ENCODE measurements around the gene PARD6B.
"Not testable (repeated sequence)": the region's sequence is repeated elsewhere in the genome, so short reads cannot be mapped to it uniquely, and the experiment has no call there.

The PARD6B gene

DNA sequence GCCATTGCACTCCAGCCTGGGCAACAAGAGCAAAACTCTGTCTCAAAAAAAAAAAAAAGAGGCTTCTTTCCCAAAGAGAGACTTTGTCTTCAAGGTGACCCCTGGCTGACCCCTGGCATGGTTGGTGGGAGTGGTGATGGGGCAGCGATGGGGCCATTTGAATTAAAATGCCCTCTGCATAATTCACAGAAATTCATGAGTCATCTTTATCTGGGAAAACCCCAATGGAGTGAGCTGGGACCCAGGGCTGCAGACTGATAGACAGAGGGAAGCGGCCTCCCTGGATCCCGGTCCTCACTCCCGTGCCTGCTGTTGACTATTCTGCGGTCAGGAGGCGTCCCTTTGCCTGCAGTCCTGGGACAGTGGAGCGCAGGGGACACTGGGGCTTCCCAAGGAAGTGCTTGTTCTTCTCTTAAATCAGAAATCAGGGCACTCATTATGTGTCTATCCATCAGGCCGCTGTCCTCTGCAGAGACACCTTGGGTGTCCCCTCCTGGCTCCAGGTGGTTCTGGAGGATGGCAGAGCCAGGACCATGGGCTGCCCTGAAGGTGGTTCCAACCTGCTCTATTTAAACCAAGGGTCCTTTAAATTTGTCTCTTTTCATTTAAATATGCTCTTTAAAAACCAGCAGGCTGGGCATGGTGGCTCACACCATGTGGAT is 40.2 kb downstream of the PARD6B start:
- not testable (repeated sequence) for H3K4me3 ChIP-seq (ENCODE audit: low read length); H3K27ac ChIP-seq (ENCODE audit: low read length); H3K4me1 ChIP-seq (ENCODE audit: control insufficient read depth, low read depth, low read length); H3K9me3 ChIP-seq (ENCODE audit: control insufficient read depth, low read depth, low read length); H3K36me3 ChIP-seq (ENCODE audit: control insufficient read depth, low read depth, low read length); H3K27me3 ChIP-seq (ENCODE audit: control insufficient read depth, insufficient read depth, low read length); H3K9ac ChIP-seq (ENCODE audit: low read length)

GRCh38 chr20:50772420-50773185 is 41.2 kb downstream of the PARD6B start:
- Histone ChIP-seq H3K27ac (ENCODE audit: low read length) (no peak overlapping the region), H3K4me3 (ENCODE audit: low read length) (no peak overlapping the region), H3K9ac (ENCODE audit: low read length) (no peak overlapping the region), H3K9me3 (ENCODE audit: control insufficient read depth, low read depth, low read length) (no peaks in the 10 kb centered on the region), H3K4me1 (ENCODE audit: control insufficient read depth, low read depth, low read length) (no peaks in the 10 kb centered on the region), H3K36me3 (ENCODE audit: control insufficient read depth, low read depth, low read length) (no peaks in the 10 kb centered on the region), H3K27me3 (ENCODE audit: control insufficient read depth, insufficient read depth, low read length) (no peaks in the 10 kb centered on the region)

GRCh38 chr20:50774515-50774914 is 43.1 kb downstream of the PARD6B start:
- H3K9me3 ChIP-seq (ENCODE audit: control insufficient read depth, low read depth, low read length): no peaks in the 10 kb centered on the region
- H3K27ac ChIP-seq (ENCODE audit: low read length): no peak overlapping the region
- H3K9ac ChIP-seq (ENCODE audit: low read length): no peak overlapping the region
- no peak overlapping the region for H3K4me3 ChIP-seq (ENCODE audit: low read length)
- H3K4me1 ChIP-seq (ENCODE audit: control insufficient read depth, low read depth, low read length): no peaks in the 10 kb centered on the region
- H3K27me3 ChIP-seq (ENCODE audit: control insufficient read depth, insufficient read depth, low read length): no peaks in the 10 kb centered on the region
- no peaks in the 10 kb centered on the region for H3K36me3 ChIP-seq (ENCODE audit: control insufficient read depth, low read depth, low read length)

GRCh38 chr20:50776122-50776817 is 44.9 kb downstream of the PARD6B start:
- Histone ChIP-seq H3K4me3 (ENCODE audit: low read length) (no peak overlapping the region), H3K27ac (ENCODE audit: low read length) (no peak overlapping the region), H3K9me3 (ENCODE audit: control insufficient read depth, low read depth, low read length) (no peaks in the 10 kb centered on the region), H3K36me3 (ENCODE audit: control insufficient read depth, low read depth, low read length) (no peaks in the 10 kb centered on the region), H3K4me1 (ENCODE audit: control insufficient read depth, low read depth, low read length) (no peaks in the 10 kb centered on the region), H3K27me3 (ENCODE audit: control insufficient read depth, insufficient read depth, low read length) (no peaks in the 10 kb centered on the region), H3K9ac (ENCODE audit: low read length) (no peak overlapping the region)

- Histone ChIP-seq H3K36me3 (ENCODE audit: control insufficient read depth, low read depth, low read length) (no peaks in the 10 kb centered on the region), H3K9ac (ENCODE audit: low read length) (no peak overlapping the region), H3K27ac (ENCODE audit: low read length) (no peak overlapping the region), H3K27me3 (ENCODE audit: control insufficient read depth, insufficient read depth, low read length) (no peaks in the 10 kb centered on the region), H3K4me3 (ENCODE audit: low read length) (no peak overlapping the region), H3K4me1 (ENCODE audit: control insufficient read depth, low read depth, low read length) (no peaks in the 10 kb centered on the region), H3K9me3 (ENCODE audit: control insufficient read depth, low read depth, low read length) (no peaks in the 10 kb centered on the region)
Observed at GRCh38 chr20:50777373-50777772, 46.0 kb downstream of the PARD6B start.

DNA sequence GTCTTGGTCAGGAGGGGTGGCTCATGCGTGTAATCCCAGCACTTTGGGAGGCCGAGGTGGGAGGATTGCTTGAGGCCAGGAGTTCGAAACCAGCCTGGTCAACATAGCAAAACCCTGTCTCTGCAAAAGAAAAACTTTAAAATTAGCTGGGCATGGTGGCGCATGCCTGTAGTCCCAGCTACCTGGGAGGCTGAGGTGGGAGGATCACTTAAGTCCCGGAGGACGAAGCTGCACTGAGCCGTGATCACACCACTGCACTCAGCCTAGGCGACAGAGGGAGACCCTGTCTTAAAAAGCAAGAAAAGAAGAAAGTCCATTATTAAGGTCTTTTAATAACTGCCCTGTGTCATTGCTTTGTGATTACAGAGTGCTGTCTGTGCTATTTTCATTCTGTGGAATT is 47.6 kb downstream of the PARD6B start:
- not testable (repeated sequence) for H3K36me3 ChIP-seq (ENCODE audit: control insufficient read depth, low read depth, low read length); H3K4me3 ChIP-seq (ENCODE audit: low read length); H3K27me3 ChIP-seq (ENCODE audit: control insufficient read depth, insufficient read depth, low read length); H3K27ac ChIP-seq (ENCODE audit: low read length); H3K9ac ChIP-seq (ENCODE audit: low read length); H3K9me3 ChIP-seq (ENCODE audit: control insufficient read depth, low read depth, low read length); H3K4me1 ChIP-seq (ENCODE audit: control insufficient read depth, low read depth, low read length)

DNA sequence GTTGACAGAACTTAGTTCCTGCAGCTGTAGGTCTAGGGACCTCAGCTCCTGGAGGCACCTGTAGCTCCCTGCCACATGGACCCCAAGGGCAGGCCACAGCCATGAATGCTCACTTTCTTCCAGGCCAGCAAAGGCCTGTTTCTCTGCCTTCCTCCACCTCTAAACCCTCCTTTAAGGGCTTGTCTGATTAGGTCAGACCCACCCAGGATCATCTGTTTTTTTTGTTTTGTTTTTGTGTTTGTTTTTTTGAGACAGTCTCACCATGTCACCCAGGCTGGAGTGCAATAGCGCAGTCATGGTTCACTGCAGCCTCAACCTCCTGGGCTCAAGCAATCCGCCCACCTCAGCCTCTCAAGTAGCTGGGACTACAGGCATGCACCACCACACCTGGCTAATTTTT is 52.0 kb downstream of the PARD6B start:
- Histone ChIP-seq H3K4me1 (ENCODE audit: control insufficient read depth, low read depth, low read length) (no peaks in the 10 kb centered on the region), H3K9me3 (ENCODE audit: control insufficient read depth, low read depth, low read length) (no peaks in the 10 kb centered on the region), H3K9ac (ENCODE audit: low read length) (no peak overlapping the region), H3K4me3 (ENCODE audit: low read length) (no peak overlapping the region), H3K27ac (ENCODE audit: low read length) (no peak overlapping the region), H3K36me3 (ENCODE audit: control insufficient read depth, low read depth, low read length) (no peaks in the 10 kb centered on the region), H3K27me3 (ENCODE audit: control insufficient read depth, insufficient read depth, low read length) (no peaks in the 10 kb centered on the region)

- Histone ChIP-seq H3K27ac (ENCODE audit: low read length) (no peak overlapping the region), H3K4me1 (ENCODE audit: control insufficient read depth, low read depth, low read length) (no peaks in the 10 kb centered on the region), H3K4me3 (ENCODE audit: low read length) (no peak overlapping the region), H3K27me3 (ENCODE audit: control insufficient read depth, insufficient read depth, low read length) (no peaks in the 10 kb centered on the region), H3K9ac (ENCODE audit: low read length) (no peak overlapping the region), H3K9me3 (ENCODE audit: control insufficient read depth, low read depth, low read length) (no peaks in the 10 kb centered on the region), H3K36me3 (ENCODE audit: control insufficient read depth, low read depth, low read length) (no peaks in the 10 kb centered on the region)
Observed at GRCh38 chr20:50783903-50784302, 52.5 kb downstream of the PARD6B start.

GRCh38 chr20:50784464-50784863 is 53.1 kb downstream of the PARD6B start:
- H3K36me3 ChIP-seq (ENCODE audit: control insufficient read depth, low read depth, low read length): no peaks in the 10 kb centered on the region
- H3K9me3 ChIP-seq (ENCODE audit: control insufficient read depth, low read depth, low read length): no peaks in the 10 kb centered on the region
- no peak overlapping the region for H3K9ac ChIP-seq (ENCODE audit: low read length)
- no peak overlapping the region for H3K4me3 ChIP-seq (ENCODE audit: low read length)
- H3K27ac ChIP-seq (ENCODE audit: low read length): no peak overlapping the region
- H3K27me3 ChIP-seq (ENCODE audit: control insufficient read depth, insufficient read depth, low read length): no peaks in the 10 kb centered on the region
- H3K4me1 ChIP-seq (ENCODE audit: control insufficient read depth, low read depth, low read length): no peaks in the 10 kb centered on the region

- Histone ChIP-seq H3K9ac (ENCODE audit: low read length) (no peak overlapping the region), H3K36me3 (ENCODE audit: control insufficient read depth, low read depth, low read length) (no peaks in the 10 kb centered on the region), H3K27me3 (ENCODE audit: control insufficient read depth, insufficient read depth, low read length) (no peaks in the 10 kb centered on the region), H3K9me3 (ENCODE audit: control insufficient read depth, low read depth, low read length) (no peaks in the 10 kb centered on the region), H3K27ac (ENCODE audit: low read length) (no peak overlapping the region), H3K4me3 (ENCODE audit: low read length) (no peak overlapping the region), H3K4me1 (ENCODE audit: control insufficient read depth, low read depth, low read length) (peaks cover 8% of the 10 kb centered on the region)
Observed at GRCh38 chr20:50786703-50787102, 55.3 kb downstream of the PARD6B start.

GRCh38 chr20:50787181-50787580 is 55.8 kb downstream of the PARD6B start:
- Histone ChIP-seq H3K9me3 (ENCODE audit: control insufficient read depth, low read depth, low read length) (no peaks in the 10 kb centered on the region), H3K4me1 (ENCODE audit: control insufficient read depth, low read depth, low read length) (peaks cover 8% of the 10 kb centered on the region), H3K4me3 (ENCODE audit: low read length) (no peak overlapping the region), H3K9ac (ENCODE audit: low read length) (no peak overlapping the region), H3K27ac (ENCODE audit: low read length) (no peak overlapping the region), H3K36me3 (ENCODE audit: control insufficient read depth, low read depth, low read length) (no peaks in the 10 kb centered on the region), H3K27me3 (ENCODE audit: control insufficient read depth, insufficient read depth, low read length) (no peaks in the 10 kb centered on the region)
